Uterus (tissue), 2 donors: ENCODE measurements around the gene PTPRD.

ENCODE experiments used
- CTCF ChIP-seq, 4 experiments: fragments of 200-600 bp in 2 of 4; fragments of 450-650 bp in 2 of 4; sonication (generic) in 2 of 4; IDR thresholded peaks; one replicate each; pipeline ENCODE4 v1.5.1; 2016 to 2019; ENCODE audit warnings: antibody characterized with exemption in 4 of 4, mild to moderate bottlenecking in 2 of 4, moderate library complexity in 1 of 4
- POLR2A ChIP-seq, 2 donors: fragments of 450-650 bp; IDR thresholded peaks; one replicate each; pipeline ENCODE4 v1.6.1; 2016; ENCODE audit warnings: antibody characterized with exemption in 2 of 2, mild to moderate bottlenecking in 1 of 2, moderate library complexity in 1 of 2

- TF ChIP-seq CTCF (IDR thresholded peaks at IDR 0.05) = no peak
- no peak for TF ChIP-seq POLR2A (IDR thresholded peaks at IDR 0.05)
Measured at GRCh38 chr9:9004810-9005209, 1608.0 kb downstream of the PTPRD start.
